Uterus (tissue), 2 donors: ENCODE data around the gene FAM174B.

Experiments used
- POLR2A ChIP-seq, 2 donors: fragments of 450-650 bp; IDR thresholded peaks; one replicate each; pipeline ENCODE4 v1.6.1; 2016; ENCODE audit warnings: antibody characterized with exemption in 2 of 2, mild to moderate bottlenecking in 1 of 2, moderate library complexity in 1 of 2
- TF ChIP-seq, protein P1 (sequence below), 4 experiments: fragments of 200-600 bp in 2 of 4; fragments of 450-650 bp in 2 of 4; sonication (generic) in 2 of 4; IDR thresholded peaks; one replicate each; pipeline ENCODE4 v1.5.1; 2016 to 2019; ENCODE audit warnings: antibody characterized with exemption in 4 of 4, mild to moderate bottlenecking in 2 of 4, moderate library complexity in 1 of 4

DNA sequence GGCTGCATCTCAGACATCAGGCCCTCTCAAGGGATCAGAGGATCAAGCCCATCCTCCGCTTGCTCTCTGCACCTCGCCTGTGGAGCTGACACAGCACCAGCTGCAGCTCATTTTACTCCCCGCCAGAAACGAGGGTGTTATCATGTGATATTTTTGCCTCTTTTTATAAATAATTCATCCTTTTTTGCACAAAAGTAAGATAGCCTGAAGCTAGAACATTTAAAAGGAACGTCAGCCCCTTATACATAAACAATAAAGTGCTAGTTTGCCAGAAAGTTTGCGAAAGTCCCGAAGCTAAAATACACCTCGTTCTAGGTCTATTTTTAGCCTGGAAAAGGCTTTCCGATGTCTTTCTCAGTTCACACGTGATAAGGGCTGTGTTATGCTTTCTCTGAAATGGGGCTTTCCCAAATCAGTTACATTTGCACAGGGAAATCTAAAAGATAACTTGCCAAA lies 9.6 kb upstream of the FAM174B start:
- TF ChIP-seq, protein P1, sequence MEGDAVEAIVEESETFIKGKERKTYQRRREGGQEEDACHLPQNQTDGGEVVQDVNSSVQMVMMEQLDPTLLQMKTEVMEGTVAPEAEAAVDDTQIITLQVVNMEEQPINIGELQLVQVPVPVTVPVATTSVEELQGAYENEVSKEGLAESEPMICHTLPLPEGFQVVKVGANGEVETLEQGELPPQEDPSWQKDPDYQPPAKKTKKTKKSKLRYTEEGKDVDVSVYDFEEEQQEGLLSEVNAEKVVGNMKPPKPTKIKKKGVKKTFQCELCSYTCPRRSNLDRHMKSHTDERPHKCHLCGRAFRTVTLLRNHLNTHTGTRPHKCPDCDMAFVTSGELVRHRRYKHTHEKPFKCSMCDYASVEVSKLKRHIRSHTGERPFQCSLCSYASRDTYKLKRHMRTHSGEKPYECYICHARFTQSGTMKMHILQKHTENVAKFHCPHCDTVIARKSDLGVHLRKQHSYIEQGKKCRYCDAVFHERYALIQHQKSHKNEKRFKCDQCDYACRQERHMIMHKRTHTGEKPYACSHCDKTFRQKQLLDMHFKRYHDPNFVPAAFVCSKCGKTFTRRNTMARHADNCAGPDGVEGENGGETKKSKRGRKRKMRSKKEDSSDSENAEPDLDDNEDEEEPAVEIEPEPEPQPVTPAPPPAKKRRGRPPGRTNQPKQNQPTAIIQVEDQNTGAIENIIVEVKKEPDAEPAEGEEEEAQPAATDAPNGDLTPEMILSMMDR (IDR thresholded peaks at IDR 0.05): no peak
- no peak for TF ChIP-seq POLR2A (IDR thresholded peaks at IDR 0.05)
